Effector memory CD8-positive, alpha-beta T cell (primary cell): Measurements from ENCODE around the gene ZMYND11.

Experiments
- ATAC-seq: fragments of 150-1000 bp; cut with Tn5 transposase; replicated peaks from 2 replicates; pipeline ENCODE4 v1.10.0; 2021; ENCODE audit warnings: mild to moderate bottlenecking, moderate library complexity
- DNase-seq, 3 experiments: peaks; one replicate each; pipeline ENCODE4 v3.0.0; 2021
- H3K27ac Mint-ChIP-seq, 2 donors: one replicate each; pipeline ENCODE4 v1.8.0; 2022; ENCODE audit warnings: mild to moderate bottlenecking in 2 of 2, mixed read lengths in 2 of 2, moderate library complexity in 2 of 2
- H3K27me3 Mint-ChIP-seq, 2 donors: one replicate each; pipeline ENCODE4 v1.8.0; 2022; ENCODE audit warnings: mixed read lengths in 2 of 2
- H3K36me3 Mint-ChIP-seq: one replicate; pipeline ENCODE4 v1.8.0; 2022; ENCODE audit warnings: mild to moderate bottlenecking, moderate library complexity, mixed read lengths; ENCODE audit not compliant: insufficient read depth
- H3K4me1 Mint-ChIP-seq, 2 donors: one replicate each; pipeline ENCODE4 v1.8.0; 2022; ENCODE audit warnings: low read depth in 2 of 2, mixed read lengths in 2 of 2
- H3K4me3 Mint-ChIP-seq, 2 donors: one replicate each; pipeline ENCODE4 v1.8.0; 2022; ENCODE audit warnings: mild to moderate bottlenecking in 2 of 2, mixed read lengths in 2 of 2, moderate library complexity in 2 of 2
- H3K9me3 Mint-ChIP-seq, 2 donors: one replicate each; pipeline ENCODE4 v1.8.0; 2022; ENCODE audit warnings: mixed read lengths in 2 of 2

ZMYND11 gene

DNA sequence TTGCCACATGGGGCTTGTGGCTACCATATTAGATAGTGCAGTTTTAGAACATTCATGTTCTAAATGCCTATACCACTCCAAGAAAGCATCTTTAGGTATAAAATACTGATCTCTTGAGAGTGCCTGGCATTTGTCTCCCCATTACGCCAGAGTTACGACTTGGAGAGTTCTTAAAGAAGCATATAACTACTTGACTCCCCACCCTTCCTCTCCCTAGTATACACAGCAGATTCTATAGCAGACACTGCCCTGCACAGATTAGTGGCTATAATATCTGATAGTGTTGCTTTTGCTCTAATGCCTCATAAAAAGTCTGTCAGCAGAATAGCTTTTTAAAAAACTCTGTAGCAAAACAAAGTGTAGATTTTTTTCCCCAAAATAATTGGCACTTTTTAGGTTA is 90.8 kb downstream of the ZMYND11 start:
- H3K4me3 Mint-ChIP-seq: no peak overlapping the region
- H3K36me3 Mint-ChIP-seq: no peaks in the 10 kb centered on the region
- no peak for DNase-seq
- ATAC-seq: no peak
- H3K4me1 Mint-ChIP-seq: peaks cover 8 to 19% of the 10 kb centered on the region in 2 donors
- peak overlapping the region in 1 of 2 donors; percentile 75 for H3K27ac Mint-ChIP-seq
- H3K27me3 Mint-ChIP-seq: no peaks in the 10 kb centered on the region
- H3K9me3 Mint-ChIP-seq: no peaks in the 10 kb centered on the region

DNA sequence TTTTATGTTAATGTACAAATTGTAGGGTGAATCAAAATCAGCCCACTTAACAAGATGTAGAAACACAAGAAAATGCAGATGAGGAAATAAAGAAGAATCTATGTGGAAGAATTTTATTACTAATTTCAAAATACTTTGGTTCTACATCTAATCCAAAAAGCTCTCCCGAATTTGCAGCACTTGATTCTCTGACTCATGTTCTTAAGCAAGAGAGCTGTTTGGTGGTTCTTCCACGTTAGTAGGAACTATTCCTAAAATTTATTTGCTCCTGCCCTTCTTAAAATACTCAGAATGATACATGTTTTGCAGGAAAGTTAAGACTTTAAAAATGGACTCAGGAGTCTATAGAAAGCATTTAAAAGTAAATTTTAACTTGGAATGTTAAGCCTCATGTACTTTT is 91.8 kb downstream of the ZMYND11 start:
- no peaks in the 10 kb centered on the region for H3K9me3 Mint-ChIP-seq
- no peaks in the 10 kb centered on the region for H3K36me3 Mint-ChIP-seq
- H3K4me3 Mint-ChIP-seq: no peak overlapping the region
- no peak for ATAC-seq
- no peak for DNase-seq
- peaks cover 5 to 16% of the 10 kb centered on the region in 2 donors for H3K4me1 Mint-ChIP-seq
- H3K27me3 Mint-ChIP-seq: no peaks in the 10 kb centered on the region
- peak overlapping the region in 1 of 2 donors; percentile 35 for H3K27ac Mint-ChIP-seq

DNA sequence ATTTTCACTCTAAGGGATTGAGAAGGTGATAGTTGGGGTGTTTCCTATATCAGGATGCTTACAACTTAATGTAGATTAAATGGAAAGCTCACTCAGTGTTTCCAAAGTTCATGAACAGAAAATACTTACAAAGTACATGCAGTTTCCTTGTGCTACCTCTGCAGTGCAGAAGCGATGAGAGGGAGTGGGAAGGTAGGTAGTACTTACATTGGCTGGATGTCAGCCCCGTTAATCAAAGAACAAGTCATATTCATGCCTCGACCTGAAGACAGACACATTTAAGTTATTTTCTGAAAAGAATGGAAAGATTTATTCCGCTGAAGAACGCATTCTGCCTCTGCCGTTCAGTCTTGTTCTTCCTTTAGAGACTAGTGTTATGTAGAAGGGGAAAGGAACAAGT is 93.1 kb downstream of the ZMYND11 start:
- H3K9me3 Mint-ChIP-seq: no peaks in the 10 kb centered on the region
- H3K4me1 Mint-ChIP-seq: peaks cover 5 to 11% of the 10 kb centered on the region in 2 donors
- DNase-seq (no peak), ATAC-seq (no peak)
- H3K4me3 Mint-ChIP-seq: no peak overlapping the region
- H3K27me3 Mint-ChIP-seq: no peaks in the 10 kb centered on the region
- H3K27ac Mint-ChIP-seq: peak overlapping the region; percentile 41 to 53
- no peaks in the 10 kb centered on the region for H3K36me3 Mint-ChIP-seq

DNA sequence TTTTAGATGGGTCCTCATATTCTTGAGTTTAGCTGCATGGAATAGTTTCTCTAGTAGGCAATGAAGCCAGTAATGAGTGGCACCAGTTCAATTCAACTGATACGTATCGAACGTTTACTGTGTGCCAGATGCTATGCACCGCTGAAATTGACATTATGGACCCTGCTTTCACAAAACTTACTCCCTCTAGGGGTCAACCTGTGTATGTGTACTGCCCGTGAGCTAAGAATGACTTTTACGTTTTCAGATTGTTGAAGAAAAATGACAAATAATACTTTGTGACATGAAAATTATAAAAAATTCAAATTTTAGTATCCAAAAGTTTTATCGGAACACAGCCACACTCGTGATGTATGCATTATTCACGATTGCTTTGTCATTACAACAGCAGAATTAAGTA is 95.5 kb downstream of the ZMYND11 start:
- H3K36me3 Mint-ChIP-seq: no peaks in the 10 kb centered on the region
- ATAC-seq: no peak
- no peaks in the 10 kb centered on the region for H3K9me3 Mint-ChIP-seq
- no peak for DNase-seq
- no peaks in the 10 kb centered on the region for H3K27me3 Mint-ChIP-seq
- peaks cover 5 to 16% of the 10 kb centered on the region in 2 donors for H3K4me1 Mint-ChIP-seq
- no peak overlapping the region for H3K27ac Mint-ChIP-seq
- H3K4me3 Mint-ChIP-seq: no peak overlapping the region

DNA sequence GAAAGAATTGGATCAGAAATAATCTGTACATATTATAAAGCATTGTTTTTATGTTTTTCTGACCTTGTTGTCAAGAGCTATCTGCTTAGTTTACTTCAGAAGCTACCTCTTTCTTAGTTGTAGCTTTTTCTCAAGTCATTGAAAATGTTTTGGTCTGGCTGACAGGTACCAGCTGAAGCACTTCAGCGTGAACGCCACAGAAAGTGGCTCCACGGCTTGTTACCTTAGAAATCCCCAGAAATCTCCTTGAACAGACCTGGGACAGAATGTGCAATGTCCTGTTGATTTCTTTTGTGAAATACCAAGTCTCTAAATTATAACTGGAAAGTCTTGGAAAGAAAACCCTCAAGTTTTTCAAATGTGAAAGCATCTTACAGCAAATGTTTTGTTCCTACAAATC is 96.8 kb downstream of the ZMYND11 start:
- H3K4me3 Mint-ChIP-seq: no peak overlapping the region
- H3K36me3 Mint-ChIP-seq: peaks cover 6% of the 10 kb centered on the region
- peaks cover 5 to 13% of the 10 kb centered on the region in 2 donors for H3K4me1 Mint-ChIP-seq
- no peak for DNase-seq
- no peak overlapping the region for H3K27ac Mint-ChIP-seq
- no peaks in the 10 kb centered on the region for H3K27me3 Mint-ChIP-seq
- no peaks in the 10 kb centered on the region for H3K9me3 Mint-ChIP-seq
- ATAC-seq: no peak

DNA sequence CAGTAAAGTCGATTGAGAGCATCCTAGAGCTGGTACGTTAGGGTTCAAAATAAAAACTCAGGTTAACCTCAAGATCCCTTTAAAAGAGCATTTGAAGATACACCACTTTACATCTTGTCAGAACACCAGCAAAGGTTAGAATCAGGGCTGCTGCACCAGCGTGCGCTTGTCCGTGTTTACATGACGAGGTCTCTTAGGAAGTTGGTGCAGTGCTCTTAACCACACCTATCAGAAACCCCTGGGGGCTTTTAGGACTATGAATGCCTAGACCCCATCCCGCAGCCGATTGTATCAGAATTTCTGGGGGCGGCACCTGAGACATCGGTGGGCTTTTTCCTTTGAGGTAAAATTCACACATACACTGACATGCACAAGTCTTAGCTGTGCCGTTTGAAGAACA is 97.6 kb downstream of the ZMYND11 start:
- H3K27ac Mint-ChIP-seq: no peak overlapping the region
- ATAC-seq: no peak

DNA sequence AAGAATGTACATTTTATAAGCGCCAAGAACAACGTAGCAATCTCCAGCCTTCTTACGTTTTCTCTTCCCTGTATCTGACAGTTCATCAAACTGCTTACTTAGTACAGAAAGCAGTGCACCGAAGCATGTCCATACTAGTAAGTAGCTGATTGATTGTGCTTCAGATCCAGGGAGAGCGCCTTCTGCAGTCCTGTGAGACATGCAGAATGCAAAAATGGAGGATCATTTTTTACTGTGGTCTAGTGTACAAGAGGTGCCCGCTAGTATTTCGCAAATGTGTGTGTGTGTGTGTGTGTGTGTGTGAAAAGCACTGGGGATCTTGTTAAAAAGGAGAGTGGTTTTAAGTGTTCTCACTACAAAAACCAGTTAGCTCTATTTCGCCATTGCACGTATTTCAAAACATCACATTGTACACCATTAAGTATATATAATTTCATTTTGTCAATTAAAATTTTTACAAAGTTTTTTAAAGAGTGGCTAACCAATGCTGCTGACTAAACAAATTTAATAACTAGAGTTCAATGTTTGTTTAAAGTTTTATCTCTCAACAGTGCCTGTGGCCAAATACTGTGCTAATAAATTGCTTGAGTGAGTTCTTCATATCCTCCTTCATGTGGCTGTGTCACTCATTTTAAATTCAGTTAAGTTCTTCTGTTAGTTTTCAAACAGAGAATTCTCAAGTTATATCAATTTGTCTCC is 99.6 kb downstream of the ZMYND11 start:
- H3K36me3 Mint-ChIP-seq: peaks cover 12% of the 10 kb centered on the region
- no peak for ATAC-seq
- peak overlapping the region in 1 of 2 donors; percentile 44 for H3K27ac Mint-ChIP-seq
- H3K4me3 Mint-ChIP-seq: no peak overlapping the region
- DNase-seq: no peak
- H3K4me1 Mint-ChIP-seq: peaks cover 0 to 9% of the 10 kb centered on the region in 2 donors
- H3K9me3 Mint-ChIP-seq: no peaks in the 10 kb centered on the region
- no peaks in the 10 kb centered on the region for H3K27me3 Mint-ChIP-seq

More for the DNA sequence above, 97.6 kb downstream of the ZMYND11 start:
- no peaks in the 10 kb centered on the region for H3K27me3 Mint-ChIP-seq
- no peak for DNase-seq
- peaks cover 2 to 13% of the 10 kb centered on the region in 2 donors for H3K4me1 Mint-ChIP-seq
- H3K9me3 Mint-ChIP-seq: no peaks in the 10 kb centered on the region
- no peak overlapping the region for H3K4me3 Mint-ChIP-seq
- peaks cover 10% of the 10 kb centered on the region for H3K36me3 Mint-ChIP-seq

DNA sequence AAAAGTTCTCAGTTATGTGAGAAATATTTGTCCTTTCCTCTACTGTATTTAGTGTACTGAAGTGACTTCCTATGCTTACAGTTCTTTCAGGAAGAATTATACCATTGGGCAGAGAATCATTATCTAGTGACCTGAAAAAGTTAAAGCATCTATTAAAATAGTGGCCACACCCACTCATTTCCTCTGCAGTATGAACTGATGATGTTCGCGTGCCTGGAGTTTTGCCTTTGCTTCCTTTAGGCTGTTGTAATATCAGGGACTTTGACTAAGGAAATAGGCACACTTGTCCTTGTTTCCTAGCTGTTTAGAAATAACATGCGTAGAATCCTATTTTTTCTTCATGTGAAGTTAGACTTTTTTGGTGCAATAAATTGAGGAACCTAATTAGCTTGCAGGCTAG is 100.7 kb downstream of the ZMYND11 start:
- no peak overlapping the region for H3K4me3 Mint-ChIP-seq
- no peaks in the 10 kb centered on the region for H3K27me3 Mint-ChIP-seq
- no peaks in the 10 kb centered on the region for H3K9me3 Mint-ChIP-seq
- ATAC-seq: no peak
- H3K27ac Mint-ChIP-seq: peak overlapping the region in 1 of 2 donors; percentile 44
- H3K4me1 Mint-ChIP-seq: peaks cover 0 to 9% of the 10 kb centered on the region in 2 donors
- no peak for DNase-seq
- H3K36me3 Mint-ChIP-seq: peaks cover 23% of the 10 kb centered on the region

DNA sequence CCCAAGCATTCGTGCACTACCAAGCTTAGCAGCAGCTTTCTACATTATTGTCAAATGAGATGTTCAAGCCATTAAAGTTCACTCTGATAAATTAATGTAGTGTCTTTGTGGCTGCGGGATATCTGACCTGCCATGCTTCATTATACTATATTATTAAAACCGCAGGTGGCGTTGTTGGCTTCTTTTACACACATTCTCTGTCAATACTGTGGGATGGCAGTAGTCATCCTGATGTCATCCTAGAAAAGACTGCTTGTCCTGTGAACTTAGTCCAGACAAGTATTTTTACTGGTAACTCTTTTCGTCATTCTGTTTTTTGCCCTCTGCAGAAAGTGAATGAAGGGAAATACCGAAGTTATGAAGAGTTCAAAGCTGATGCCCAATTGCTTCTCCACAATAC is 103.9 kb downstream of the ZMYND11 start:
- no peak overlapping the region for H3K4me3 Mint-ChIP-seq
- H3K27me3 Mint-ChIP-seq: no peaks in the 10 kb centered on the region
- no peak overlapping the region for H3K27ac Mint-ChIP-seq
- DNase-seq (no peak), ATAC-seq (no peak)
- H3K9me3 Mint-ChIP-seq: no peaks in the 10 kb centered on the region
- H3K36me3 Mint-ChIP-seq: peaks cover 43% of the 10 kb centered on the region
- H3K4me1 Mint-ChIP-seq: peaks cover 0 to 9% of the 10 kb centered on the region in 2 donors

DNA sequence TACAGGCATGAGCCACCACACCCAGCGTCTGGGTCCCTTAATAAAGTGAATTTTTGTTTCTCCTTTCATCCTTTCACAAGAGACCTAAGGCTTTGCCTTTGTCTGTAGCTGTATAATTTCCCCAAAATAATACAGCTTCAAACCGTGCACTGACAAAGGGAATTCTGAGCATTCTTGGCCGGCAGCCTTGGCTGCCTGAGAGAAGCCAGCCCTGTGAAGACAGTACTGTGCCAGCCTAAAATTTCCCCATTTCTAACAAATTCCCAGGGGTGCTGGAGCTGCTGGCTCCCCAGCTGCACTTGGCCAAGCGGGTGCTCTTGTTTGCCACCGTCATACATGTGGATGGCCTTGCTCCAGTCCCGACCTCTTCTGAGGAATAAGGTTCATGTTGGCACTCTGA is 106.2 kb downstream of the ZMYND11 start:
- Mint-ChIP-seq H3K4me1 (peaks cover under 1 to 15% of the 10 kb centered on the region in 2 donors), H3K9me3 (no peaks in the 10 kb centered on the region), H3K27ac (no peak overlapping the region), H3K27me3 (no peaks in the 10 kb centered on the region), H3K4me3 (no peak overlapping the region), H3K36me3 (peaks cover 48% of the 10 kb centered on the region)
- DNase-seq: no peak
- ATAC-seq: no peak

DNA sequence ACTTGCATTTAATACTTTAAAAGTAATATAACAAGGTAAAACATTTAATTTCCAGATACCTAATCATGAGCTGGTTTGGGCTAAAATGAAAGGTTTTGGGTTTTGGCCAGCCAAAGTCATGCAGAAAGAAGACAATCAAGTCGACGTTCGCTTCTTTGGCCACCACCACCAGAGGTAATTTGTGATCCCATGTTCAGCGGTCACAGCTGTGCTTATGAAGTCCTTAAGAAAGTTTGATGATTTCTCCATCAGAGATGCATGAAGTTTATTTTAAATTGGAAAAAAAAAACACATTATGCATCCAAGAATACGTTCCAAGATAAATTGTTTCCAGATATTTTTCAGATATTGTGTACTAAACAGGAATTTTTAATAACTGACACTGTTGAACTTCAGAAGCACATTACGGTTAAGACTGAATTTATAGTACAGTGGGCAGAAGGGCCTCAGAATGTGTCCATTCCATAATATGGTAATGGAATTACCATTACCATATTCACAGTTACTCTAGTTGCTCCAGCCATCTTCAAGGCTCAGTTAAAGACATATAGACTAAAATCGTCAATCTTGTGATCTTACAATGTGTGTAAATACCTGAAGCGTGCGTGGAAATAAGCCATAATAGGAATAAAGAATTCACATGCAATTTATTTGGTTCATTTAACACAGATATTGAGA is 106.8 kb downstream of the ZMYND11 start:
- peaks cover 46% of the 10 kb centered on the region for H3K36me3 Mint-ChIP-seq
- no peak overlapping the region for H3K27ac Mint-ChIP-seq
- H3K9me3 Mint-ChIP-seq: no peaks in the 10 kb centered on the region

DNA sequence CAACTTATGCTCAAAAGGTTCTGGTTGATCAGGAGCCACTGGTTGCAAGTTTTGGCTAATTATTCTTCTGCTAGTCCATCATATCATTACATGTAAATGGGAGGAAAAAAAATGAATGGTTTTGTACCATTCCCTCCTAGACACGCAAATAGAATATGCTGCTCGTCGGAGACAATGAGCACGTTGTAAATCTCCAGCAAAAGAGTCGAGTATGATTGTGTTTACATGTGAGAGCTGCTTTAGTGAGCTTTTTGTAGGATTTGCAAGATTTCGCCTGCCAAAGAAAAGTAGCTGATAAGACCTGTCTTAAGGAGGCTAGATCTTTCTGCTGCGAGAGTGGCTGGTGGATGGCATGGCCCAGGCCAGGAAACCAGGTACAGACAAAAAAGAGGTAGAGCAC is 109.0 kb downstream of the ZMYND11 start:
- Mint-ChIP-seq H3K4me3 (no peak overlapping the region), H3K4me1 (peaks cover 4 to 22% of the 10 kb centered on the region in 2 donors), H3K36me3 (peaks cover 64% of the 10 kb centered on the region), H3K9me3 (no peaks in the 10 kb centered on the region), H3K27ac (peak overlapping the region in 1 of 2 donors; percentile 38), H3K27me3 (no peaks in the 10 kb centered on the region)
- DNase-seq (no peak), ATAC-seq (no peak)

More for the DNA sequence above, 106.8 kb downstream of the ZMYND11 start:
- Mint-ChIP-seq H3K27me3 (no peaks in the 10 kb centered on the region), H3K4me1 (peaks cover 4 to 18% of the 10 kb centered on the region in 2 donors), H3K4me3 (no peak overlapping the region)
- DNase-seq (no peak), ATAC-seq (no peak)

DNA sequence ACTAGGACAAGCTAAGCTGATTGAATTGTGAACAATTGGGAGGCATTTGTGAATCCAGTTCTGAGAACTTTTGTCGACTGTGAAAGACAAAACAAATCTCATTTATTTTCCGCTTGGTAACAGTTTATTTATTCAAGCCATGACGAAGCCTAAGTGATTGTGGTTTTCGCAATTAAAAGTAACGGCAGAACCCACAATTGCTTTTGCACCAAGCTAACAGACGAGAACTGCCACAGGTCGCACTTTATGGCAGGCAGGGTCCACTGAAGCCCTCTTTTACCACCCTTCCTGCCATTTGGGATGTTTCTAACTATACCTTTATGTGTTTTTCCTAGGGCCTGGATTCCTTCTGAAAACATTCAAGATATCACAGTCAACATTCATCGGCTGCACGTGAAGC is 111.2 kb downstream of the ZMYND11 start:
- Mint-ChIP-seq H3K4me3 (peak overlapping the region; percentile 26 to 72), H3K4me1 (peaks cover 4 to 22% of the 10 kb centered on the region in 2 donors), H3K36me3 (peaks cover 59% of the 10 kb centered on the region), H3K27me3 (no peaks in the 10 kb centered on the region), H3K27ac (peak overlapping the region; percentile 53 to 92), H3K9me3 (no peaks in the 10 kb centered on the region)
- ATAC-seq (peak; percentile 75), DNase-seq (peak in 1 of 3 experiments; percentile 14)

DNA sequence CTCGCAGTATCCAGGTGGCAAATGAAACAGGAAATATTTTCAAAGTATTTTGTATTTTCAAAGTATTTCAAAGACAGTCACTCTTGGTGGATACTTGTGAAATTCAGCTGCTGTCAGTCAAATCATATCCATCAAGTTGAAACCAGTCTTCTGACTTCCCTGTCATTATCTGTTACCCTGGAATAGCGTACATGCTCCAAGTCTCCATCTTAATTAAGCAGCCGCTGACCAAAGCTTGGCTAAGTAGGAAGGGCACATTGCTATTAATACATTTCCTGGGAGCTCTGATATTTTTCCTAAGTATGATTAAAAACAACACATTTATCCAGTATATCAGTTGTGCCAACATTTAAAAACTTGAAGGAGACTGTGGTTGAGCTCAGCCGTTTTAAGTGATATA is 112.2 kb downstream of the ZMYND11 start:
- peaks cover 4 to 22% of the 10 kb centered on the region in 2 donors for H3K4me1 Mint-ChIP-seq
- no peak overlapping the region for H3K27ac Mint-ChIP-seq
- DNase-seq (no peak), ATAC-seq (no peak)
- no peaks in the 10 kb centered on the region for H3K9me3 Mint-ChIP-seq
- no peaks in the 10 kb centered on the region for H3K27me3 Mint-ChIP-seq
- H3K4me3 Mint-ChIP-seq: peak overlapping the region in 1 of 2 donors; percentile 72
- H3K36me3 Mint-ChIP-seq: peaks cover 50% of the 10 kb centered on the region
